IPS-NIHi11 (cell line): ENCODE results near the gene BHLHE40.

Experiments
- DNase-seq: peaks from one replicate; pipeline ENCODE4 v3.0.0; 2012; ENCODE audit warnings: mixed read lengths, low spot score

Gene BHLHE40

GRCh38 chr3:5019411-5020241 lies 40.4 kb downstream of the BHLHE40 start:
- DNase-seq = no peak

- DNase-seq = no peak
Observed at GRCh38 chr3:5020242-5020722, 41.0 kb downstream of the BHLHE40 start.

GRCh38 chr3:5021116-5022092 lies 42.2 kb downstream of the BHLHE40 start:
- no peak for DNase-seq

DNA sequence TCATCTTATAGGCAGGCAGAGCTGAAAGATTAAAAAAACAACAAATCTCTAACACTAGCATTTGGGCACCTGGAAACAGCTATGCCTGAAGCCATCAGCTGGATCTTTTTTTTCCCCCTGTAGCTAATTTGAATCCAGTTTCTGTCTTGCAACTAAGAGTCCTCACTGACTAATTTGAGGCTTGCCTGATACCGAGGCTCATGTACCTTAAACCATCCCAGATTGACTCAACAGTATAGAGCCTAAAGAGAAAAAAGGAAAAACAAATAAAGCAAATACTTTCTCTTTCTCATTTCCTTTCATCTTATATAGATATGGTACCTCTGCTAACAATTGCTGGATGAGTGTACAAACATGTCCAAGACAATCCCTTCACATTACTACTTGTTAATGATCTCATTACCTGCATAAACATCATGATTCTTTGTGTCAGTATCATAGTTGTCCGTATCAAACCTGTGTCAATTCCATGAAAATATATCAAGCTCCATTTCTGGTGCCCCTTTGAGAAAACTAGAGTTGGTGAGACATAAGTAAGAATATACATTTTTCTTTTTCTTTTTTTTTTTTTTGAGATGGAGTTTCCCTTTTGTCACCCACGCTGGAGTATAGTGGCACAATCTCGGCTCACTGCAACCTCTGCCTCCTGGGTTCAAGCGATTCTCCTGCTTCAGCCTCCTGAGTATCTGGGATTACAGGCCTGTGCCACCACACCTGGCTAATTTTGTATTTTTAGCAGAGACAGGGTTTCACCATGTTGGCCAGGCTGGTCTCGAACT lies 43.1 kb downstream of the BHLHE40 start:
- no peak for DNase-seq

DNA sequence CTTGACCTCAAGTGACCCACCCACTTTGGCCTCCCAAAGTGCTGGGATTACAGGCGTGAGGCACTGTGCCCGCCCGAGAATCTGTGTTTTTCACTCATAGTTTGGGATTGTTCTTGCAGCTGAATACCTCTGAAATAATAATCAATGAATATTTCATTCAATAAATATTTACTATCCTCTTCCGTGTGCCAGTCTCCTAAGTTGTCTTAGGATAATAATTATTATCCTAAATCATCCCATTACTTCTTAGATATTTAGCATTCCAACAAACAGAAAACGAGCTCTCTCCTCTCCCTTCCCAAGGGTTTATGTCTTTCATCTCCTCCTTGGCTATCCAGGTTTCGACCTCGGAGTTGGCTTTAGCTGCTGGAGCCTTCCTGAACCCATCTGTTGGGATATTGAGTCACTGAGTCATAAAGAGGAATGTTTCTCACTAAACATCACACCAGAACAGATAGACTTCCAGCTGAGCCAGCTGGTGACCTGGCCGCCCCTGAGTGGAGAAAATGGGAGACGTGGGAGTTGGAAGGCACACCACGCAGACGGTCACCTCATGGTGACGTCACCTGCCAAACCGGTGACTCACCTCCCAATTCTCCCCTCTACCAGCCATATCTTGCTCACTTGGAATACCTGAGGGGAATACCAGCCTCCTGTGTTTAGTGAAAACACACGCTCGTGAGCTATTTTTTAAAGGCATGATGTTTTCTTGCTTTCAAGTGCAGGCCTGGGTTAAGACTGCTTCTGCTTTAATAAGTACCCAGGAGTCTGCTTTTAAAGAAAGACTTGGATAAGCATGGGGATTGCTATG lies 43.9 kb downstream of the BHLHE40 start:
- peak; percentile 22 for DNase-seq

DNA sequence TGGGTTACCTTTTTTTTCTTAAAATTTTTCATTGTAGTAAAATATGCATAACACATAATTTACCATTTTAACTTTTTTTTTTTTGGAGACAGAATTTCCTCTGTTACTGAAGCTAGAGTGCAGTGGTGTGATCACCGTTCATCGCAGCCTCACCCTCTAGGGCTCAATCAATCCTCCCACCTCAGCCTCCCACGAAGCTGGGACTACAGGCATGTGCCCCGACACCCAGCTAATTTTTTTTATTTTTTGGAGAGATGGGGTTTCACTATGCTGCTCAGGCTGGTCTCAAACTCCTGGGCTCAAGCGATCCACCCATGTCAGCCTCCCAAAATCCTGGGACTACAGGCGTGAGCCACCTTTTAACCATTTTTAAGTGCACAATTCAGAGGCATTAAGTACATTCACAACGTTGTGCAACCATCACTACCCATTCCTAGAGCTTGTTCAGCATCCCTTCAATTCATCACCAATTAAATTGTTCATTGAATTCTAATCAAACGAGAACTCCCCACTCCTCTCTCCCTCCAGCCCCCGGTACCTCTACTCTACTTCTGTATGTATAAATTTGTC lies 44.6 kb downstream of the BHLHE40 start:
- no peak for DNase-seq

GRCh38 chr3:5026046-5026362 lies 46.8 kb downstream of the BHLHE40 start:
- no peak for DNase-seq

GRCh38 chr3:5029715-5030114 lies 50.5 kb downstream of the BHLHE40 start:
- no peak for DNase-seq

GRCh38 chr3:5030152-5030551 lies 50.9 kb downstream of the BHLHE40 start:
- no peak for DNase-seq

GRCh38 chr3:5032844-5033243 lies 53.6 kb downstream of the BHLHE40 start:
- DNase-seq = no peak
